Uterus (tissue), 4 donors: ENCODE measurements around the gene SMIM10. TPM values are rescaled to one million over a fixed set of nuclear protein-coding genes. Genes with fewer than 3 reads are reported as not detected.

Experiments used
- DNase-seq, 2 donors: peaks; one replicate each; pipeline ENCODE4 v3.0.0-alpha.2; 2019 to 2020
- H3K27ac ChIP-seq, 2 donors: fragments of 200-600 bp; sonication (generic); 1 replicate in 1 of 2; 2 replicates in 1 of 2; pipeline ENCODE4 v1.5.1; 2016 to 2018
- H3K27me3 ChIP-seq, 2 donors: fragments of 200-600 bp; sonication (generic); one replicate each; pipeline ENCODE4 v1.5.1; 2018 to 2019; ENCODE audit warnings: control low read depth in 1 of 2
- H3K36me3 ChIP-seq, 2 donors: fragments of 200-600 bp; sonication (generic); one replicate each; pipeline ENCODE4 v1.5.1; 2019; ENCODE audit warnings: control low read depth in 1 of 2
- H3K4me1 ChIP-seq, 2 donors: fragments of 200-600 bp; sonication (generic); one replicate each; pipeline ENCODE4 v1.5.1; 2018 to 2019; ENCODE audit warnings: control low read depth in 1 of 2
- H3K4me3 ChIP-seq, 2 donors: fragments of 200-600 bp; sonication (generic); 1 replicate in 1 of 2; 2 replicates in 1 of 2; pipeline ENCODE4 v1.5.1; 2018 to 2019; ENCODE audit warnings: mild to moderate bottlenecking in 1 of 2
- H3K9me3 ChIP-seq, 2 donors: fragments of 200-600 bp; sonication (generic); one replicate each; pipeline ENCODE4 v1.5.1; 2019; ENCODE audit warnings: control low read depth in 1 of 2
- CTCF ChIP-seq, 4 experiments: fragments of 200-600 bp in 2 of 4; fragments of 450-650 bp in 2 of 4; sonication (generic) in 2 of 4; IDR thresholded peaks; one replicate each; pipeline ENCODE4 v1.5.1; 2016 to 2019; ENCODE audit warnings: antibody characterized with exemption in 4 of 4, mild to moderate bottlenecking in 2 of 4, moderate library complexity in 1 of 4
- POLR2A ChIP-seq, 2 donors: fragments of 450-650 bp; IDR thresholded peaks; one replicate each; pipeline ENCODE4 v1.6.1; 2016; ENCODE audit warnings: antibody characterized with exemption in 2 of 2, mild to moderate bottlenecking in 1 of 2, moderate library complexity in 1 of 2
- intact Hi-C: fragments of 100-400 bp; cut with DNase I; formaldehyde crosslinking; loops from one replicate; pipeline ENCODE4 v1.15.1; 2023; ENCODE audit warnings: low total_unique reads
- total RNA-seq, 4 donors: library from RNA; depleted of rRNA in 3 of 4; stranded (reverse); fragments of >200 nt in 3 of 4; gene quantifications; one replicate each; pipeline versions ENCODE4 v1.1.0 to v1.2.4, GENCODE V29; 2014 to 2023
- donor health status: DM: yes; HTN: yes; CAD: no.

SMIM10 gene
- total RNA-seq, 4 donors from 2014 or later: 4.6 to 16.1 (median 10.5) TPM

DNA sequence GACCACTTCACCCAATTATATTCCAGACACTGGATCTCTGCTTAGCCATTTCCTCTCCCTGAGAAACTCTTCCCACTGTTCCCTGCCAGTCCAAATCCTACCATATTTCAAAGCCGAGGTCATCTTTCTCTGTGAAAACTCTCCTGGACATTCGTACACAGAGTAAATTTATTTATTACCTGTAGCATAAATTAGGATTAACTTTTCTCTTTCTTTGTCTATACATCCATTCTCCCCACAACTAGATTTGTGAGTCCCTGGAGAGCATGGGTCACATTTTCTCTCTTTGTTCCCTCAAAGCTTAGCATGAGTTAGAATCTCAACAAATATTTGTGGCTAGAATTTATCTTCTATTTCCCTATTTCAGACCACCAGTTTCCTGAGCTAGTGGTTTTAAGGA is 27.8 kb upstream of the SMIM10 start:
- Histone ChIP-seq H3K9me3 (no peaks in the 10 kb centered on the region), H3K27ac (no peak overlapping the region), H3K4me1 (no peaks in the 10 kb centered on the region), H3K27me3 (no peaks in the 10 kb centered on the region), H3K36me3 (no peaks in the 10 kb centered on the region), H3K4me3 (no peak overlapping the region)
- intact Hi-C loops: no loop called here
- TF ChIP-seq CTCF (IDR thresholded peaks at IDR 0.05) (no peak), POLR2A (IDR thresholded peaks at IDR 0.05) (no peak)
- no peak for DNase-seq

DNA sequence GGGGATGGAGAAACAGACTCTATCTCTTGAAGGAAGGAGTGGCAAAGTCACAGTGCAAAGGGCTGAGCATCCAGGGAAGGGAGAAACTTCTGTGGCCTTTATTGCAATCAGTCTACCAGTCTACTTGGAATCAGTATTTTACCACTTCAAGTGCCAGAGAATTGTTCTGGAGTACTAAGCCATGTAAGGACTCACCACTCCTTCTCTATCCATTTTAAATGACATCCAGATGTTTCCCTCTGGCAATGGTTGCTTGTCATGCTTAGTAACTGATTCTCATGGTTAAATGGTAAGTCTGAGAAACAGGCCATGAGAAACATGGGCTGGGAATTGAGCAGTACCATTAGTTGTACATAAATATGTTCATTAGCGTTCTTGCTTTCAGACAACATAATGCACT is 21.1 kb upstream of the SMIM10 start:
- Histone ChIP-seq H3K27ac (no peak overlapping the region), H3K9me3 (no peaks in the 10 kb centered on the region), H3K27me3 (no peaks in the 10 kb centered on the region), H3K4me1 (no peaks in the 10 kb centered on the region), H3K36me3 (no peaks in the 10 kb centered on the region), H3K4me3 (no peak overlapping the region)
- intact Hi-C loops: no loop called here
- DNase-seq: no peak
- TF ChIP-seq CTCF (IDR thresholded peaks at IDR 0.05) (no peak), POLR2A (IDR thresholded peaks at IDR 0.05) (no peak)

DNA sequence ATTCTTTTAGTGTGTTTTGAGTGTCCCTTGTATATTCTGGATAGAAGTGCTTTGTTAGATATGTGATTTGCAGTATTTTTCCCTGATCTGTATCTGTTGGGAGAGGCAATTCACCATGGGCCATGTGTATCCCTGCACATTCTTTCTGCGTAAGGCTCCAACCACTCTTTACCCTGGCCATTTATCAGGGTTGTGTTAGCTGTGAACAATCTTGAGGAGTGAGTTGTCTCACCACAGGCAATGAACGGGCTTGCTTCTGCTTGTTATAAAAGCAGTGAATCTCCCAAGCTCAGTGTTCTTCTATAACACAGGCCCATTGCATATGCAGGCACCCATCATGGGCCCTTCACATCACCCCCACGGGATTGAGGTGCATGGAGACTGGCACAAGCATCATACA is 18.9 kb upstream of the SMIM10 start:
- Histone ChIP-seq H3K9me3 (no peaks in the 10 kb centered on the region), H3K27ac (no peak overlapping the region), H3K4me1 (no peaks in the 10 kb centered on the region), H3K27me3 (no peaks in the 10 kb centered on the region), H3K36me3 (no peaks in the 10 kb centered on the region), H3K4me3 (no peak overlapping the region)
- intact Hi-C loops: no loop called here
- TF ChIP-seq CTCF (IDR thresholded peaks at IDR 0.05): no peak
- no peak for TF ChIP-seq POLR2A (IDR thresholded peaks at IDR 0.05)
- DNase-seq: no peak

- TF ChIP-seq POLR2A (IDR thresholded peaks at IDR 0.05) (no peak), CTCF (IDR thresholded peaks at IDR 0.05) (no peak)
- Histone ChIP-seq H3K4me1 (no peaks in the 10 kb centered on the region), H3K27me3 (no peaks in the 10 kb centered on the region), H3K36me3 (no peaks in the 10 kb centered on the region), H3K4me3 (no peak overlapping the region), H3K27ac (no peak overlapping the region), H3K9me3 (no peaks in the 10 kb centered on the region)
- DNase-seq: no peak
- intact Hi-C loops: no loop called here
These were observed 15.3 kb upstream of the SMIM10 start for GRCh38 chrX:134975516-134975915.

DNA sequence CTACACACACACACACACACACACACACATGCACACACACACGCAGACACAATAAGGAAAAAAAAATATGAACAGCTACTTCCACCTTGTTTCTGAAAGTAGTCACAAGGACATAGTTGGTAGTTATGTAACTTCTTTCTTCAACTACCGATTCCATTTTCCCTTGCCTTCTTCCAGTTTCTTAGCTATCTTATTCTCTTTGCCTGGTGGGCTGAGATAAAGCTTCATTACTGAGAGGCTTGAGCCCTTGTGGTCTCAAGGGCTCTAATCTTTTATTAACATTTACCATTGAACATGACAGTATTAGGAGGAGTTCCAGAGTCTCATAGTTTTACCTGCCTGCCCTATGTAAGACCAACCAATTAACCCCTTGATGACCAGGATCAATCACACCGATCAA is 8.9 kb upstream of the SMIM10 start:
- Histone ChIP-seq H3K36me3 (no peaks in the 10 kb centered on the region), H3K9me3 (no peaks in the 10 kb centered on the region), H3K27ac (no peak overlapping the region), H3K4me3 (no peak overlapping the region), H3K27me3 (no peaks in the 10 kb centered on the region), H3K4me1 (no peaks in the 10 kb centered on the region)
- intact Hi-C loops: no loop called here
- no peak for TF ChIP-seq CTCF (IDR thresholded peaks at IDR 0.05)
- no peak for TF ChIP-seq POLR2A (IDR thresholded peaks at IDR 0.05)
- no peak for DNase-seq
